WTC11 (cell line): Measurements from ENCODE around the gene ACTRT2. TPM values are rescaled to one million over a fixed set of nuclear protein-coding genes. Genes with fewer than 3 reads are reported as not detected.

Experiments used
- ATAC-seq: fragments of 200-7000 bp; cut with Tn5 transposase; 2 replicates; pipeline ENCODE4 v1.10.0; 2021; ENCODE audit warnings: mild to moderate bottlenecking, moderate library complexity
- CTCF ChIA-PET: fragments of 300-600 bp; sonication (Branson Sonifier 250); formaldehyde crosslinking; loops from one replicate; lab custom pipeline; 2021; ENCODE audit warnings: antibody characterized with exemption; lab: Charles Lee
- POLR2A ChIA-PET: fragments of 350-600 bp; sonication (Branson Sonifier 250); formaldehyde crosslinking; loops from one replicate; lab custom pipeline; 2021; ENCODE audit warnings: antibody characterized with exemption; lab: Charles Lee
- DNase-seq: peaks from one replicate; pipeline ENCODE4 v3.0.0; 2021; ENCODE audit warnings: low spot score
- H3K27ac Mint-ChIP-seq: 2 replicates; pipeline ENCODE4 v1.8.0; 2021; ENCODE audit warnings: mixed read lengths
- H3K27me3 Mint-ChIP-seq: 2 replicates; pipeline ENCODE4 v1.8.0; 2021; ENCODE audit warnings: low read depth, mild to moderate bottlenecking, moderate library complexity, mixed read lengths
- H3K36me3 Mint-ChIP-seq: 2 replicates; pipeline ENCODE4 v1.8.0; 2021; ENCODE audit warnings: mixed read lengths
- H3K4me1 Mint-ChIP-seq: 2 replicates; pipeline ENCODE4 v1.8.0; 2022; ENCODE audit warnings: mixed read lengths
- H3K4me3 Mint-ChIP-seq: 2 replicates; pipeline ENCODE4 v1.8.0; 2021; ENCODE audit warnings: mild to moderate bottlenecking, moderate library complexity, mixed read lengths
- H3K9me3 Mint-ChIP-seq: 2 replicates; pipeline ENCODE4 v1.8.0; 2021; ENCODE audit warnings: mixed read lengths
- ESRRA ChIP-seq: sonication (generic); formaldehyde crosslinking; IDR thresholded peaks from 2 replicates; pipeline ENCODE4 v1.8.1; 2022; ENCODE audit warnings: mild to moderate bottlenecking, missing genetic modification reagents, borderline replicate concordance
- IRF2 ChIP-seq: sonication (generic); formaldehyde crosslinking; IDR thresholded peaks from 2 replicates; pipeline ENCODE4 v1.8.0; 2022; ENCODE audit warnings: low read depth, missing genetic modification reagents, borderline replicate concordance
- NFE2L1 ChIP-seq: sonication (generic); formaldehyde crosslinking; IDR thresholded peaks from 2 replicates; pipeline ENCODE4 v1.8.1; 2023; ENCODE audit warnings: missing genetic modification reagents
- SMAD4 ChIP-seq: sonication (generic); formaldehyde crosslinking; IDR thresholded peaks from 2 replicates; pipeline ENCODE4 v1.8.0; 2022; ENCODE audit warnings: mild to moderate bottlenecking, missing genetic modification reagents
- ZNF219 ChIP-seq: sonication (generic); formaldehyde crosslinking; IDR thresholded peaks from 2 replicates; pipeline ENCODE4 v1.8.0; 2023; ENCODE audit warnings: missing genetic modification reagents, mild to moderate bottlenecking, borderline replicate concordance
- total RNA-seq: library from RNA; stranded (reverse); gene quantifications from 3 replicates; pipeline ENCODE4 v1.2.3, GENCODE V29; 2021
- TF ChIP-seq, protein P1 (sequence below): fragments of 250-450 bp; sonication (Bioruptor Pico); conservative IDR thresholded peaks from 2 replicates; pipeline ENCODE4 v1.9.0; 2021; ENCODE audit warnings: mild to moderate bottlenecking
- TF ChIP-seq, protein P2 (sequence below): sonication (generic); formaldehyde crosslinking; conservative IDR thresholded peaks from 2 replicates; pipeline ENCODE4 v1.8.1; 2022; ENCODE audit warnings: mild to moderate bottlenecking, missing genetic modification reagents
- TF ChIP-seq, protein P3 (sequence below): sonication (generic); formaldehyde crosslinking; IDR thresholded peaks from 2 replicates; pipeline ENCODE4 v1.8.1; 2022; ENCODE audit warnings: mild to moderate bottlenecking, missing genetic modification reagents, moderate library complexity, borderline replicate concordance
- TF ChIP-seq, protein P4 (sequence below): fragments of 200-600 bp; IDR thresholded peaks from 2 replicates; pipeline ENCODE4 v1.8.0; 2022; ENCODE audit warnings: antibody characterized with exemption
- TF ChIP-seq, protein P5 (sequence below): fragments of 250-450 bp; sonication (Bioruptor Pico); IDR thresholded peaks from 2 replicates; pipeline ENCODE4 v1.9.0; 2021; ENCODE audit warnings: mild to moderate bottlenecking
- TF ChIP-seq, protein P6 (sequence below): sonication (generic); formaldehyde crosslinking; IDR thresholded peaks from 2 replicates; pipeline ENCODE4 v1.8.1; 2023; ENCODE audit warnings: mild to moderate bottlenecking, missing genetic modification reagents, borderline replicate concordance
- TF ChIP-seq, protein P7 (sequence below): sonication (generic); formaldehyde crosslinking; IDR thresholded peaks from 2 replicates; pipeline ENCODE4 v1.8.0; 2022; ENCODE audit warnings: mild to moderate bottlenecking, missing genetic modification reagents

The ACTRT2 gene
- total RNA-seq, 1 experiment from 2014 or later, result not detected

DNA sequence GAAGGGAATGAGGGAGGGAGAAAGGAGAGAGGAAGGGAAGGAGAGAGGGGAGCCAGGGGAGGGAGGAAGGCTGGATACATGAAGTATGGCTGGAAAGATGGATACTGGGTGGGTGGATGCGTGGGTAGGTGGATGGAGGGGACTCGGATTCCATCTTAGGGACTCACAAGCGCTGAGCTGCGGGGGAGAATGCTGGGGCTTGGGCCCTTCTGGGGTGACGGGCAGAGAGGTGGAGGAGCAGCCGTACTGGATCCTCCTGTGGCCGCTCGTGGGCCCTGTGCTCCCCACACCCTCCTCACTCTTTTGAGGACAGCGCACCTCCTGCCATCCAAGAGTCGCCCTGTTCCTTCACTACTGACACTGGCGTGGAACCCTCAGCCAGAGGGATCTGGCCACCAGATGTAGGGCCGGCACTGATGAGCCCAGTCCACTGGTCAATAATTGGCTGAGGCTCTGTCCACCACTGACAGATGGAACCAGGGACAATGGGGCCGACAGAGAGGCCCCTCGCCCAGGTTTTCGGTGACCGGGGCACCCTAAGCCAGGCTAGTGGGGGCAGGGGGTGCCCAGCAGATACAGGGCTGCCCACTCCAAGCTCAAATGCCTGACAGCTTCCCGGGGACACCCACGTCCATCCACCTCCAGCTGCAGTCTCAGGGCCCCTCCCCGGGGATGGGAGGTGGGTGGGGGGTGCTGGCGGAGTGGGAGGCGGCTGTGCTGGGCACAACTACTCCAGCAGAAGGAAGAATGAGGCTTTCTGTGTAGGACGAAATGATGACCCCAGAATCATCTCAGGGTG, 4.4 kb upstream of the ACTRT2 start (continued):
- TF ChIP-seq, protein P1, sequence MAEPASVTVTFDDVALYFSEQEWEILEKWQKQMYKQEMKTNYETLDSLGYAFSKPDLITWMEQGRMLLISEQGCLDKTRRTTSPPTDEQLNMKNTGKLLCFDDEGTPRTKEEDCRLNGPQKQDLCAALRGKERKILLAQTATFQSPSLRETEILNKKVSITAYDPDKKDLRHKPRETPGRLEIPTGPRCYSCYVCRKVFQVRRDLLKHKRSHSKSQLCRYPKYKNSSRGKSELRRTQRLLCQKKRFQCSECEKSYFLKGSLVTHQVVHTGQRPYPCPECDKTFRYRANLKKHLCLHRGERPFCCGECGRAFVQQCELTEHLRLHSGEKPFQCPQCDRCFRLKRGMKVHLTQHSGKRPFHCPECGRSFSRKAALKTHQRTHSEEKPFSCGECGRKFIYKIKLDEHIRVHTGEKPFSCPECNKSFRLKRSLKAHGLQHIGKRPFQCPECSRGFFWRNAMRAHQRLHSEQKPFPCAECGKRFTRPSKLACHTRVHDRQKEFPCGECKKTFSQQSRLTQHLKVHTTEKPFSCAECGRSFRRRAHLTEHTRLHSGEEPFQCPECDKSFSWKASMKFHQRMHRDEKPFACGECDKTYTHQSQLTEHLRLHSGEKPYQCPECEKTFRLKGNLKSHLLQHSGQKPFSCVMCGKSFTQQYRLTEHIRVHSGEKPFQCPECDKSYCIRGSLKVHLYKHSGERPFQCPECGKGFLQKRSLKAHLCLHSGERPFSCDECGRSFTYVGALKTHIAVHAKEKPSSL (CRISPR knock-in tag), result no peak
- TF ChIP-seq, protein P2, sequence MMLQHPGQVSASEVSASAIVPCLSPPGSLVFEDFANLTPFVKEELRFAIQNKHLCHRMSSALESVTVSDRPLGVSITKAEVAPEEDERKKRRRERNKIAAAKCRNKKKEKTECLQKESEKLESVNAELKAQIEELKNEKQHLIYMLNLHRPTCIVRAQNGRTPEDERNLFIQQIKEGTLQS (CRISPR knock-in tag), result no peak
- TF ChIP-seq, protein P3, sequence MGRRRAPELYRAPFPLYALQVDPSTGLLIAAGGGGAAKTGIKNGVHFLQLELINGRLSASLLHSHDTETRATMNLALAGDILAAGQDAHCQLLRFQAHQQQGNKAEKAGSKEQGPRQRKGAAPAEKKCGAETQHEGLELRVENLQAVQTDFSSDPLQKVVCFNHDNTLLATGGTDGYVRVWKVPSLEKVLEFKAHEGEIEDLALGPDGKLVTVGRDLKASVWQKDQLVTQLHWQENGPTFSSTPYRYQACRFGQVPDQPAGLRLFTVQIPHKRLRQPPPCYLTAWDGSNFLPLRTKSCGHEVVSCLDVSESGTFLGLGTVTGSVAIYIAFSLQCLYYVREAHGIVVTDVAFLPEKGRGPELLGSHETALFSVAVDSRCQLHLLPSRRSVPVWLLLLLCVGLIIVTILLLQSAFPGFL (CRISPR knock-in tag), result no peak
- TF ChIP-seq, protein P4, sequence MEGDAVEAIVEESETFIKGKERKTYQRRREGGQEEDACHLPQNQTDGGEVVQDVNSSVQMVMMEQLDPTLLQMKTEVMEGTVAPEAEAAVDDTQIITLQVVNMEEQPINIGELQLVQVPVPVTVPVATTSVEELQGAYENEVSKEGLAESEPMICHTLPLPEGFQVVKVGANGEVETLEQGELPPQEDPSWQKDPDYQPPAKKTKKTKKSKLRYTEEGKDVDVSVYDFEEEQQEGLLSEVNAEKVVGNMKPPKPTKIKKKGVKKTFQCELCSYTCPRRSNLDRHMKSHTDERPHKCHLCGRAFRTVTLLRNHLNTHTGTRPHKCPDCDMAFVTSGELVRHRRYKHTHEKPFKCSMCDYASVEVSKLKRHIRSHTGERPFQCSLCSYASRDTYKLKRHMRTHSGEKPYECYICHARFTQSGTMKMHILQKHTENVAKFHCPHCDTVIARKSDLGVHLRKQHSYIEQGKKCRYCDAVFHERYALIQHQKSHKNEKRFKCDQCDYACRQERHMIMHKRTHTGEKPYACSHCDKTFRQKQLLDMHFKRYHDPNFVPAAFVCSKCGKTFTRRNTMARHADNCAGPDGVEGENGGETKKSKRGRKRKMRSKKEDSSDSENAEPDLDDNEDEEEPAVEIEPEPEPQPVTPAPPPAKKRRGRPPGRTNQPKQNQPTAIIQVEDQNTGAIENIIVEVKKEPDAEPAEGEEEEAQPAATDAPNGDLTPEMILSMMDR, result no peak
- TF ChIP-seq, protein P5, sequence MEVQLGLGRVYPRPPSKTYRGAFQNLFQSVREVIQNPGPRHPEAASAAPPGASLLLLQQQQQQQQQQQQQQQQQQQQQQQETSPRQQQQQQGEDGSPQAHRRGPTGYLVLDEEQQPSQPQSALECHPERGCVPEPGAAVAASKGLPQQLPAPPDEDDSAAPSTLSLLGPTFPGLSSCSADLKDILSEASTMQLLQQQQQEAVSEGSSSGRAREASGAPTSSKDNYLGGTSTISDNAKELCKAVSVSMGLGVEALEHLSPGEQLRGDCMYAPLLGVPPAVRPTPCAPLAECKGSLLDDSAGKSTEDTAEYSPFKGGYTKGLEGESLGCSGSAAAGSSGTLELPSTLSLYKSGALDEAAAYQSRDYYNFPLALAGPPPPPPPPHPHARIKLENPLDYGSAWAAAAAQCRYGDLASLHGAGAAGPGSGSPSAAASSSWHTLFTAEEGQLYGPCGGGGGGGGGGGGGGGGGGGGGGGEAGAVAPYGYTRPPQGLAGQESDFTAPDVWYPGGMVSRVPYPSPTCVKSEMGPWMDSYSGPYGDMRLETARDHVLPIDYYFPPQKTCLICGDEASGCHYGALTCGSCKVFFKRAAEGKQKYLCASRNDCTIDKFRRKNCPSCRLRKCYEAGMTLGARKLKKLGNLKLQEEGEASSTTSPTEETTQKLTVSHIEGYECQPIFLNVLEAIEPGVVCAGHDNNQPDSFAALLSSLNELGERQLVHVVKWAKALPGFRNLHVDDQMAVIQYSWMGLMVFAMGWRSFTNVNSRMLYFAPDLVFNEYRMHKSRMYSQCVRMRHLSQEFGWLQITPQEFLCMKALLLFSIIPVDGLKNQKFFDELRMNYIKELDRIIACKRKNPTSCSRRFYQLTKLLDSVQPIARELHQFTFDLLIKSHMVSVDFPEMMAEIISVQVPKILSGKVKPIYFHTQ (CRISPR knock-in tag), result no peak
- TF ChIP-seq IRF2 (CRISPR knock-in tag), result no peak

DNA sequence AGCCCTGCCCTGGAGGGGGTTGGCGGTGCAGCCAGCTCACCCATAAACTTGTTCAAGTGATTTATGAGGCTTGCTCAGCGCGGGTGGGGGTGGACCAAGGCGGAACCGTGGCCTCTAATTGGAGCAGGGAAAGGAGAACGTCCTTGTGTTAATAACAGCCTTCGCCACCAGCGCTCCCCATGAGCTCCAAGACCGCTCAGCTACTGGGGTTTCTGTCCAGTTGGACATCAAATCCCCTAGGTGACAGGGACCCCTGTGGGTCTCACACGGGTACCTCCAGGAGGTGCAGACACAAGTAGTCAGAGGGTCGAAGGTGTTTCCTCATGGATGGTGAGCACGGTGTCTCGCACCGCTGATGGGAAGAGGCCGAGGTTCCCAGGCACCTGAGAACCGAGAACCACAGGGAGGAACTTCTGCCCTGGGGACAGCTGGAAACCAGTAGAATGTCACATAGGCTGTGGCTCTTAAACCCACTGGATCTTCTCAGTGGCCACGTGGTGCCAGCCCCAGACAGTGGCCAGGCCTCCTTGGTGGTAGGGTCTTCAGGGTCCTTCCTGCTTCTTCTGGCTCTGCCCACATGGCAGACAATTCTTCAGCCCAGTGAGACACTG, 3.7 kb upstream of the ACTRT2 start:
- H3K27me3 Mint-ChIP-seq, result peaks cover 14% of the 10 kb centered on the region
- H3K9me3 Mint-ChIP-seq, result peaks cover 6% of the 10 kb centered on the region; the same call in 1 of the 2 replicates
- TF ChIP-seq, protein P6, sequence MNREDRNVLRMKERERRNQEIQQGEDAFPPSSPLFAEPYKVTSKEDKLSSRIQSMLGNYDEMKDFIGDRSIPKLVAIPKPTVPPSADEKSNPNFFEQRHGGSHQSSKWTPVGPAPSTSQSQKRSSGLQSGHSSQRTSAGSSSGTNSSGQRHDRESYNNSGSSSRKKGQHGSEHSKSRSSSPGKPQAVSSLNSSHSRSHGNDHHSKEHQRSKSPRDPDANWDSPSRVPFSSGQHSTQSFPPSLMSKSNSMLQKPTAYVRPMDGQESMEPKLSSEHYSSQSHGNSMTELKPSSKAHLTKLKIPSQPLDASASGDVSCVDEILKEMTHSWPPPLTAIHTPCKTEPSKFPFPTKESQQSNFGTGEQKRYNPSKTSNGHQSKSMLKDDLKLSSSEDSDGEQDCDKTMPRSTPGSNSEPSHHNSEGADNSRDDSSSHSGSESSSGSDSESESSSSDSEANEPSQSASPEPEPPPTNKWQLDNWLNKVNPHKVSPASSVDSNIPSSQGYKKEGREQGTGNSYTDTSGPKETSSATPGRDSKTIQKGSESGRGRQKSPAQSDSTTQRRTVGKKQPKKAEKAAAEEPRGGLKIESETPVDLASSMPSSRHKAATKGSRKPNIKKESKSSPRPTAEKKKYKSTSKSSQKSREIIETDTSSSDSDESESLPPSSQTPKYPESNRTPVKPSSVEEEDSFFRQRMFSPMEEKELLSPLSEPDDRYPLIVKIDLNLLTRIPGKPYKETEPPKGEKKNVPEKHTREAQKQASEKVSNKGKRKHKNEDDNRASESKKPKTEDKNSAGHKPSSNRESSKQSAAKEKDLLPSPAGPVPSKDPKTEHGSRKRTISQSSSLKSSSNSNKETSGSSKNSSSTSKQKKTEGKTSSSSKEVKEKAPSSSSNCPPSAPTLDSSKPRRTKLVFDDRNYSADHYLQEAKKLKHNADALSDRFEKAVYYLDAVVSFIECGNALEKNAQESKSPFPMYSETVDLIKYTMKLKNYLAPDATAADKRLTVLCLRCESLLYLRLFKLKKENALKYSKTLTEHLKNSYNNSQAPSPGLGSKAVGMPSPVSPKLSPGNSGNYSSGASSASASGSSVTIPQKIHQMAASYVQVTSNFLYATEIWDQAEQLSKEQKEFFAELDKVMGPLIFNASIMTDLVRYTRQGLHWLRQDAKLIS, result no peak
- no peak for TF ChIP-seq NFE2L1 (CRISPR knock-in tag)
- TF ChIP-seq ZNF219 (CRISPR knock-in tag), result no peak
- TF ChIP-seq SMAD4, result no peak
- TF ChIP-seq, protein P7, sequence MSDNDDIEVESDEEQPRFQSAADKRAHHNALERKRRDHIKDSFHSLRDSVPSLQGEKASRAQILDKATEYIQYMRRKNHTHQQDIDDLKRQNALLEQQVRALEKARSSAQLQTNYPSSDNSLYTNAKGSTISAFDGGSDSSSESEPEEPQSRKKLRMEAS (CRISPR knock-in tag), result no peak
- TF ChIP-seq ESRRA (CRISPR knock-in tag), result no peak
- no peak overlapping the region for H3K27ac Mint-ChIP-seq
- ATAC-seq (no peak), DNase-seq (no peak)
- H3K4me1 Mint-ChIP-seq, result peaks cover 20% of the 10 kb centered on the region
- ChIA-PET POLR2A (no interaction called here), CTCF (no interaction called here)
- no peak overlapping the region for H3K4me3 Mint-ChIP-seq
- H3K36me3 Mint-ChIP-seq, result peaks cover 6% of the 10 kb centered on the region; the same call in 1 of the 2 replicates
